ENCODE measurements around the gene MAGI1.

The MAGI1 gene

DNA sequence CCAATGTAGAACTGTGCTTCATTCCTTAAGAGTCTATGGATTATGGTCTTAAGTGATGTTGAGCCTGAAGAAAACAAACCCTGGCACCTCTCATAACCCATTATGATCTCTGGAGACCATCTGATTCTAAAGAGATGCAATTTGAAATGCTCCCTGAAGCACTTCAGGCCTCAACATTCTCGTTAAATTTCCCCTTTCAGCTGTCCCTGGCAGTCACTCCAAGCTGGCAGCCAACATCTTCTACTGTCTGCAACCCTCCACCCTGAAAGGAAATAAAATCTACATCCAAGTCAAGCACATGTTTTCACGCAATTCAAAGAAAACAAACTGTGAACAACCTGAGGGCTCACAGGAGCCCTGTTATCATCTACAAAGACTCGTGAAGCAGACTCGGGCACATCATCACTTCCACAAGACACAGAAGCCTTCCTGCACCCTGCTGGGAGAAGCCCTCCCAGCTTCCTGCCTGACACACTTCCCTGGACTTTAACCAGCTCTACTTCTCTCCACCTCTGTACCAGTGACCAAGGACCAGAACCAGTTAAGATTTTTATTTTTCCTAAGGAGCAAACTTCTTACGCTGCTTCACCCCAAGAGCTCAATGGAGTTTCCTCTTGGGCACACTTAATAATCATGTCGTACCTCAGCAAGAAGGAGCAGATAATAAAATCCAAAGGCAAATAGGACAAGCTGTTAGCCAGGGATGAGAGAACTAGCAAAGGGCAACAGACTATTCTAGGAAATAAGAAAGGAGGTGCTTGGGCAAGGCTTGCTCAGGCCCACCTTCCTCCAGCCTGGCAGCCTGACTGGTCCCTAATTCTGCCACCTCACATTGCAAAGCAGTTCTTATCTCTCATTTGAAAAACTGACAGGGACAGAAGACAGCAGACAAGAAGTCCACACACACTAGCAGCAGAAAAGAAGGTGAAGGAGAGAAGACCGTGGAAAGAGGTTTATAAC, 67.1 kb downstream of the MAGI1 start:
- peak in 1 of 2 experiments; percentile 5 for DNase-seq

GRCh38 chr3:65968996-65969395, 69.7 kb downstream of the MAGI1 start:
- DNase-seq: no peak

DNA sequence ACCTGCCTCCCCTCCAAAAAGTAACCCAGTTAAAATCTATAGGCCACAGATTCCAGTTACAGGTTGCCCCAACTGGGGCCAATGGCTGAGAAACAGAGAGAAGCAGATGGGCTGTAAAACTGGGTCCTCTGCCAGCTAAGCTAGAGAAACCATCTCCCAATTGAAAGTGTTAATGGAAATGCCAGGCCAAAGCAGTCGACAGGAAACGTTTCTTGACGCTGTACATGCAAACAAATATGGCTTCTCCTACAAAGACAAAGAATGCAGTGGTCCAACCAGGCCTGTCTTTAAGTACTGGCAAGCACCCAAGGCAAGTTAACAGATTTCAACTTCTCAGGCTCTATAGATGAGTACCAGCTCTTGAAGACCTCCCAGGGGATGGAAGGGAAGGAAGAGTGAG, 71.3 kb downstream of the MAGI1 start:
- DNase-seq: no peak

- no peak for DNase-seq
These were observed 73.9 kb downstream of the MAGI1 start for GRCh38 chr3:65964838-65965237.

DNA sequence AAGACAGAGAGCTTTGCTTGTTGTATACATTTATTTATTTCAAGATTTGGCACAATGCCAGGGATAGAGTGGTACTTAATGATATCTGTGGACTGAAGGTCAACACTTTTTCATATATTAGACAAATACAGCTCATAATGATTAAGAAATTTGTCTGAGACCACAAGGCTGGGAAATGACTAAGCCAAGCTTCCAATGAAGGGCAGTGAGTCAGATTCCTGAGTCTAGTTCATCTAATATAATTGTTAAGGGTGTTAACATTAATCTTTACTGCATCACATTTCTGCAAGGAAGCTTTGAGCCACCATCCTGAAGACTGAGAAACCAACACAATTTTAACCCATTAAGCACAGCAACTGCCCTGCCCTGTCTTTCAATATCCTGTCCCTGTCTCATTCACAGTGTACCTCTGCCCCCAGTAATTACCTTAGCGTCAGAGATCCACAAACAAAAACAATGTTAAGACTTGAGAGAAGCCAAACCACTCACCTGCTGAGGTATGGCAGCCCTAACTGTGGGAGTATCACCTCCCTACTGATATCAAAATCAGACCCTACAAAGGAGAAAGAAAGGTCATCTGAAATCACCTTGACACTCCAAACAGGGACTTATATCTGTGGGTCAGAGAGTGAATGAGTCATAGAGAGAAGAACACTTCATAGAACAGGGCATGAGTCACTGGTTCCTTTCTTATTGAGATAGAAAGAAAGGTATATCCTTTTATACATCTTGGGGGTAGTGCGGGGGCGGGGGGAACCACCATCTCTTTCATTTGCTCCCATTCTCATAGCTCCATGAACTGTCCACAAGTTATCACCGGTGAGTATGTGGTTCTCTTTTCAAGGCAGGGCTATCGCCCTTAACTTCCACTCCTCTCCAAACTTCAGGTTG, 74.7 kb downstream of the MAGI1 start:
- DNase-seq: no peak

GRCh38 chr3:65961733-65962132, 77.0 kb downstream of the MAGI1 start:
- no peak for DNase-seq

DNA sequence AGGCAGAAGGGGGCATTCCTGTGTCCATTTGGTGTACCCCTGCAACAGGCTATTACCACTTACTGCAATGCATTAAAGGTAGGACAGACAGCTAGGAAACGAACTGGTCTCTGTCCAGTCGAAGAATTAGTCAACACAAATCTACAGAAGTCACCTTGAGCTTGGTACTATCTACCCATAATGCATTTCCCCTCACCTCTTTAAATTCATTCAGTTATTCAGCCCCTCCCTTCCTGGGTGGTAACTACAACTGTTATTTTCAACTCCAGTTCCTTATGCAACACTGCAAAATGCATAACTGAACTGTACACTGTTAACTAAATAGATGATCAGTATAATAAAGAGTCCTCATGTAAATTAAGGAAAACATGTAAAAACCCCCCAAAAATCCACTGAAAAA, 77.6 kb downstream of the MAGI1 start:
- no peak for DNase-seq

- no peak for DNase-seq
These were observed 78.6 kb downstream of the MAGI1 start for GRCh38 chr3:65960087-65960486.

- no peak for DNase-seq
These were observed 80.5 kb downstream of the MAGI1 start for GRCh38 chr3:65958216-65958615.

- no peak for DNase-seq
These were observed 82.8 kb downstream of the MAGI1 start for GRCh38 chr3:65955792-65956477.

DNA sequence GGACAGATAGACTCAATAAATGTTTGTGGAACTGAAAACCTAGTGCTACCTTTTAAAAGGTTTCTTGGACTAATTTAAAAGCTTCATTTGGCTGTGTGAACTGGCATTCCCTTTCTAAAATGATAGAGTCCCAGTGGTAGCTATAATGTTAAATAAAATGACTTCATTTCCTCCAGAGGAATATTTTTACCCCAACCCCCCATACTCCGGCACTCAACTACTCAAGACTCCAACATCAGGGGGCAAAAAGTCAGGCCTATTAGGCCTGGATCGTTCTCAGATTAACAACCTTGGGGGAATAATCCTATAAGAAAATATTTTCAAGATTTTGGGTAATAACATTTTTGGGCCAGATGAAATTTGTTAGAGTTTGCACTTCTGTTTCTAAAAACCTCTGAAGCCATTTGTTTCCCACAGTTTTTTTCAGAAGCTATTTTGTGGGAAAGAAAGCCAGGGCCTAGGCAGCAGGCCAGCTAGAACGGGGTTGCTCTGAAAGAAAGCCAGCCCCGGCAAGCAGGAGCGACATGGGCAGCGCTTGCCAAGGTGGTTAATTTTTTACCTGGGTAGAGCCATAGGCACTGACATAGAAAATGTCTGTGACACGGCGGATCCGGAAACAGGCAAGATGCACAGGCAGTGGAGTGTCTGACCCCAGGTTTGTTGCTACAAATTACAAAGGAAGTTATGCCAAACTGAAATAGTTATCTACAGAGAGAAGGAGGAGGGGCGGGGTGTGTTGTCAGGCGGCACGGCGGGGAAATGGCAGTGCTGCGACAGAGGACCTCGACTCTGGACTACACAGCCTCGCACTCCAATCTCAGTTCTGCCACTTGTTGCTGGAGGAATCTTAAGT, 84.6 kb downstream of the MAGI1 start:
- DNase-seq: no peak

DNA sequence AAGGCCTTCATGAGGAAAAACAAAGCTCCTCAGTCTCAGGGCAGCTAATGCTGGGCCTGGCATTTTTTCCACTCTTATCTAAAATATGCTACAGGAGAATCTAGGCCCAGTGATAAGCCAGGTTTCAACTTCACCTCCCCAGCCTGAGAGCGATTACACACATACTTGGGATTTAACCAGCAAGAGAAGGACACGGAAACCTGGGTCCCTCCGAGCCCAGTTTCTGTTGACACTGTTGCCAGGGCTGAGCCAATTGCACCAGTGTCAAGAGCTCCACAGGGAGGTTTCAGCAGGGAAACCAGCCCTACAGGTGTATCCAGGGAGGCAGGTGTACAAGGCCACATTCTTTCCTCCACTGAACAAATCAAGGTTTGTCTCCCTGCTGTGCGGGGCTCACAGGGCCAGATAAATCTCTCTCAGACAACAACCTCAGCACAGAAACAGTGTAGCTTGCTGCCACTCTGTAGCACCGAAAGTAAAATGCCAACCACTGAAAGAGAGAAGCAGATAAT, 85.4 kb downstream of the MAGI1 start:
- DNase-seq: peak; percentile 37 to 63

DNA sequence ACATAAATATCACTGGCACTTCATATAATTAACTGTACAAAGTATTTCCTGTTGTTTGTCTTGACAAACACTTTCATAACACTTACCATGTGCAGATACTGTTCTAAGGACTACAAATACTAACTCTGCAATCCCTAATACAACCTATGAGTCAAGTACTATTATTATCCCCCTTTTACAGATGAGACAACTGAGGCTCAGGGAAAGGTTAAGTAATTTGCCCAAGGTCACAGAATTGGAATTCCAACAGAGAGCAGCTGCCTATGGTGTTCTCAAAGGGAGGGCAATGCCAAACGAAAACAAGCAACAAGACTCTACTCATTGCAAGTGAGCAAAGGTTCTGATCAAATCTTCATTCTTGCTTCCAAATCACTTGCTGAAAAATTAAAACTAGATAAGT, 85.9 kb downstream of the MAGI1 start:
- no peak for DNase-seq

DNA sequence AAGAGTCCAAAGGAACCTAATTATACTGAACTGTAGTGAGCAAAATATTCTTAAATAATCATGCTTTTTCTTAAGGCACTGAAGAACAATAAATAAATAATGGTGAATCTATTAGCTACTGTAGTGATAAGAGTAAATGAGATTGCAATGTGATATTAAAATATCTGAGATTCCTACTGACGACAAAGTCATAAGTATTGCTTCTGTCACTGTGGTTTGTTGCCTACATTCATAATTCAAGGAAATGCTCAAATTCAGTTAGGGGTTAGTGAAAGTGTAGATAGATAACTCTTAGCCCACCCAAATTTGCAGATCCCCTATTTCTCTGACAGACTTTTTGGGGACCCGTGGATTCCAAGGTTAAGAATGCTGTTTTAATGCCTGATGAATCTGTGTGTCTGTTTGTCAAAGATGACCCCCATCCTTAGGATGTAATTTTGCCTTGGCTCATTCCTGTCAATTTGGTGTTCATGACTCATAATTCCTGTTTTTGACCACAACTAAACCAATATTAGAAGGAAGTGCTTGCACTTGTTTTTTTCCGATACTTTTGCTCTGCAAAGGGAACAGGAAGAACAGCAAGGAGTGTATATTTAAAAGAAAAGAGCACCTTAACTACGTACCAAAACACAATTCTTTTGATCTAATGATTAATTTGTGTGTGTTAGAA, 86.7 kb downstream of the MAGI1 start:
- DNase-seq: no peak

GRCh38 chr3:65950340-65951326, 88.1 kb downstream of the MAGI1 start:
- DNase-seq: no peak

DNA sequence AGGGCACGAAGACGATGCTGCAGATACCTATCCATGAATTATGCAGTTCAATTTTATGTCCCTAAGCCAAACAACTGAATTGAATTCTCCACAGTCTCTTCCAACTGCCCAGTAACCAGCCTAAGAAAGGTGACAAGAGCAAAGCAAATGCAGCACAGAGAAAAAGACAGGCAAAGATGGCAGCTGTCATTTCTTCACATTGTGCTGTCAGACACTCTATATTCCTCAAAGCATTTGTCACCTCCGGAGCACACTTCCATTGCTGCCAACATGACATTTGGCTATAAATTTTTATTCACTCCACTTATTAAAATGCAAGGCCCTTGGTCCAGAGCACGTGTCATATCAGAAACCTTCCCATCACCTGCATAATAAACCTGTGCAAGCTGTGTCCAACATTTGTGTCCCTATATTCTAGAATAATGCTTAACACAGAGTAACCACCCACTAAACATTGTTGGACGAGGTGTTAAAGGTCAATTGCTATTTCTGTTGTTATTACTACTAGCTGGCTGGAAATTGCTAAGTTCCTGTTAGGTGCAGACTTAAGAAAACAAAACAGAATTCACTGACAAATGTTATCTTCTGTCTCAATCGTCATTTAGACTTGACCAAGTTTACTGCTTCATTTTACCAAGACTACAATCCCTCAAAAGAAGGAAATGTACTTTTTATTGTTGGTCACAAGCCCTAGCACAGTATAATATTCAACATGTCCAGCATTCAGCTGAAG, 89.7 kb downstream of the MAGI1 start:
- DNase-seq: no peak

- no peak for DNase-seq
These were observed 92.3 kb downstream of the MAGI1 start for GRCh38 chr3:65946438-65946837.

GRCh38 chr3:65945953-65946352, 92.8 kb downstream of the MAGI1 start:
- no peak for DNase-seq

- DNase-seq: no peak
These were observed 93.2 kb downstream of the MAGI1 start for GRCh38 chr3:65945480-65945879.

All from NCI-H187 (cell line).